Stimulated activated CD8-positive, alpha-beta memory T cell treated with anti-CD3 and anti-CD28 coated beads, Interleukin-2, amount 100 ng/mL, for 48 hours (primary cell): ENCODE results near the gene PLXNA4.

Experiments
- DNase-seq, 2 donors: peaks; one replicate each; pipeline ENCODE4 v3.0.0-alpha.2; 2020; ENCODE audit warnings: low read depth in 2 of 2

Gene PLXNA4

DNA sequence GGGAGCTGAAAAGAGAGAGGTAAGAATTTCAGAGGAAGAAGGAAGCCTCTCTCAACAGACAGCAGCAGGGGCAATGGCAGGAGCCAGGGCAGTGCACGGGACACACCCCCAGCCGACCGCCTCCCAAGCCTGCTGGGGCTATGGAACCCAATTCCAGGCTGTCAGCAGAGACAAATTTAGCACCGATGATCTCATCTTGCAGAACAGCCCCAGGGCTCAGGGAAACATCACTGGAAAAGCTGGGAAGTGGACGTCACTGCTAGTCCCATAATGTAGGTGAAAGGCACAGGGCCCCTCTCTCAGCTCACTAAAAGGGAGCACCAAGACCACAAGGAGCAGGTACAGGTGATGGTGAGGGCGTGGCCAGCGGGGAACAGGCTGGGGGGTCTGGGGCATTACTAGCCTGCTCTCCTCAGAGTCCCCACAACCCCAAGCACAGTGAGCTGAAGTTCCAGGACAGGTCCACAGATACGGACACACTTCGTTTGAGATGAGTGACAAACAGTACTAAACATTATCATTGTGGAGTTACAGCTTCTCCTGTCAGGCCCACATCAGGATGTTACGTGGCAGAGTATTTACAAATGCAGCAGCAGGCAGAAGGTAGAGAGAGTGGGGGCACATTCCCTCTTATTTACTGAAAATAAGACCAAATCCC lies 103.7 kb downstream of the PLXNA4 start:
- no peak for DNase-seq

DNA sequence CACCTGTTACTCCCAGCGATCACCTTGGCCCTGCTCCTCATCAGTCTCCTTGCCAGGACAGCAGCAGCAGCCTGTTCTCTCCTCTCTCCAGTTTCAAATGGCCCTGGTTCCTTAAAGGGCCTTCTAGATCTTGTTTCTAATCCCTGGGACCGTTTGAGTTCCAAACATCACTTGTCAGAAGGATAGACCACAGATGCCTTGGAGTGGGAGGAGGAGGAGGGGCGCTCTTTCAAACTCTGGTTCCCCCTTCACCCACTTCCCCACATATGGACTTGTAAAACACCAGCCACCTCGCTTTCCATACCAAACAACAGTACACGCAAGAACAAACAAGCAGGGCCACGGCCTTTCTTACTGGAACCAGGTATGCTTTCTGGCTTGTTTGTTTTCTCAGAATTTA lies 104.8 kb downstream of the PLXNA4 start:
- no peak for DNase-seq

DNA sequence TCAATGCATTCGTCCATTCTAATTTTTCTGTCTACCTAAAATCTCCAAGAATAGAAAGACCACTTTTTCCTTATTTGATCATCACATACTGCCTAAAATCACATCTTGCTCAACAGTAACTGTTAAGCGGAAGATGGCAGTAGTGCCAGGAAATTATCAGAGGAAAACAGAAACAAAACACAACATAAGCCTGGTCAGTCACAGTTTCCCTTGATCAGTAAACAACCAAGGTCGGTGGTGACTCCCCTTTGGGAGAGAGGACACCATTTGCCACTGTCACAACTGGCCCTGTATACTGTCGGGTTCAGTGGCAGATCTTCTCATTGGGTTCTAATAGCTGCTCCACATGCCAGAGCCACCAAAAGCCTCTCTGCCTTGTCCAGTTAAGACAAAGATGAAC lies 106.6 kb downstream of the PLXNA4 start:
- no peak for DNase-seq

DNA sequence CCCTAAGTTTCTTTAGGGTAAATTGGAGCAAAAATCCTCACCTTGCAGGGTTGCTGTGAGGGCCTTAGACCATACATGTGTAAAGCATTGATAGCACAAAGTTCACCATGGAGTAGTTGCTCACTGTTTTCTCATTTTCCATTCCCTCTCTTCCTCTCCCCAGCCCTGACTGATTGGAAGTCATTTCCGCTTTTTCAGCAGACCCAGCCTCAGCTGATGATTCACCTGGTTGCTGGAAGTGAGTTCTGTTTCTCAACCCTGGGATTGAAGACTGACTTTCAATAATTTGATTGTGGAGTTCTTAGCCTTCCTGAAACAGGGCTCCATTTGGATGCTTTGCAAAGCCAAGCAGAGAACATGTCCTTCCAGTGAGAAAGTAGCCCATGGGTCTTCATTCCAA lies 107.0 kb downstream of the PLXNA4 start:
- no peak for DNase-seq

DNA sequence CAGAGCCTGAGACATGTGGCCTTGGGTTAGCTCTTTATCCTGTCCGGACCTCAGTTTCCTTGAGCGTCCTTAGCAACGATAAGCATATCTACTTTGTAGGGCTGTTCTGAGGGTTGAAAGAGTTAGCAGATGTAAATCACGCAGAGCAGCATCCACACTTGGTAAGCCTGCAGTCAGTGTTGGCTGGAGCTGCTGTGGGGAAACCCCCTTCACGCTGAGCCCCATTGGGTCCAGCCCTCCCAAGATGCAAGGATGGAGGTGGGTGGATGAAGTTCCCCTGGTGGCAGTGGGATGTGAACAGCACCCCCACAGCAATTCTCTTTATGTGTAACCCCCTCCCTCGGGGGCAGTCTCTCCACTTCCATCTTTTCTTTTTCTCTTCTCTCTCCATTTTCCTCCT lies 109.9 kb downstream of the PLXNA4 start:
- DNase-seq: no peak

DNA sequence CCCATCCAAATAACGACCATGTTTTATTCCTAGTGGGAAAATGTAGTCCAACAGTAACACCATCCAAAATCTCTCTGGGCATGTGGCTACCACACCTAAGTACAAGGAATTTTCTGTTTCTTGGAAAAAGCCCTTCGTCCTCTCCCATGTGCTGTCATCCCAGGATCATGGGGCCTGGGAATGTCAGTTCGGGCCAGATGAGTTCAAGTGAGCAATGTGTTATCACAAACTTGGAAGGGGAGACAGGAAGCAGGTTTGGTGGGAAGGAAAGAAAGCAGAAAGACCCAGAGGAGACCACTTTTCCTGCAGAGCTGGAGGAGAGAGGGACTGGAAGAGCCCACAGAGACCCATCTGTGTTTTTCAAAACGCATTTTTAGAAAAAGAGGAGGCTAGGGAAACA lies 110.8 kb downstream of the PLXNA4 start:
- DNase-seq: no peak

DNA sequence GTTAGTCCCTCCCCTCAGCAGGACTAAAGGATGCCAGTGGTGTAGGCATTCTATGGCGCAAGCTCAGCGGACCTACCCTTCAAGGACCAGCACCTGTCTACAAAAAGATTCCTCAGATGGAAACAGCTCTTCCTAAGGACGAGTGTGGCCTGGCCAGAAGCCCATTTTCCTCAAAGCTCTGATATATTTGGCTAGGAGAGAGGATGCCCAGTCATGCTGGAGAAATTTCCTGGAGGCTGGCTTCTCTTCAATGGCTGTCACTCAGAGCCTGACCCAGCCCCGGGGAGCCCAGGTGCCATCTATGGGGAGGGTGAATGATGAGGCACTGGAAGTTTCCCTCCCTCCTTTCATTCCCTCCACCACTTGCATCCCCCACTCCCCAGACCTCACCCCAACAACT lies 111.5 kb downstream of the PLXNA4 start:
- no peak for DNase-seq

DNA sequence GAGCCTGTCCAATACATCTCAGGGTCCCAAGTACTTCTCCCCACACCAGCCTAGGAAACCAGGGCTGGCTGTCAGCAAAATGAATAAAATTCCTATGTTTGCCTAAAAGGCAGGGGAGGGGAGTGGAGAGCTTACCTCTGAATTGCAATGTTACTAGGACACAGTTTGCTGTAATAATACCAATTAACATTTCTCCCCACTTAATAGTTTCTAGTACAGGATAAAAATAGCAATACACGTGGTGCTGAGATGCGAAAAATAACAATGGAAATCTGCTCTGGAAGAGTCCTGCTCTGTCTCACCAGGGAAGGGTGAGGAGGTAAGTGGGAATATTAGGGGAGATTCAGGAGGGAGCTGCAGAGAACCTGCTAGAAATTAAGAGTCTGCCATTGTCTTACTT lies 112.3 kb downstream of the PLXNA4 start:
- no peak for DNase-seq

DNA sequence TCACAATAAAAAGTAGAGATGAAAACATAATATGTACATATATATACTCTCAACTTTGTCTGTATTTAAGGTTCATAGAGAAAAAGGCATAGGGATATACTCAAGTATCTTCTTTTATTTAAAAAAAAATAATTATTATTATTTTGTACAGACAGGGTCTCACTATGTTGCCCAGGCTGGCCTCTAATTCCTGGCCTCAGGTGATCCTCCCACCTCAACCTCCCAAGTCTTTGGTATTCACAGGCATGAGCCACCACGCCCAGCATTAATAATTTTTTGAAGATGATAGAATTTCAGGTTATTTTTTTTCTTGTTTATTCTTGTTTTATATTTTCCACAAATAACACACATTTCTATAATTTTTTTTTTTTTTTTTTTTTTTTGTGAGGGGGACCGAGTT lies 113.8 kb downstream of the PLXNA4 start:
- DNase-seq: no peak

DNA sequence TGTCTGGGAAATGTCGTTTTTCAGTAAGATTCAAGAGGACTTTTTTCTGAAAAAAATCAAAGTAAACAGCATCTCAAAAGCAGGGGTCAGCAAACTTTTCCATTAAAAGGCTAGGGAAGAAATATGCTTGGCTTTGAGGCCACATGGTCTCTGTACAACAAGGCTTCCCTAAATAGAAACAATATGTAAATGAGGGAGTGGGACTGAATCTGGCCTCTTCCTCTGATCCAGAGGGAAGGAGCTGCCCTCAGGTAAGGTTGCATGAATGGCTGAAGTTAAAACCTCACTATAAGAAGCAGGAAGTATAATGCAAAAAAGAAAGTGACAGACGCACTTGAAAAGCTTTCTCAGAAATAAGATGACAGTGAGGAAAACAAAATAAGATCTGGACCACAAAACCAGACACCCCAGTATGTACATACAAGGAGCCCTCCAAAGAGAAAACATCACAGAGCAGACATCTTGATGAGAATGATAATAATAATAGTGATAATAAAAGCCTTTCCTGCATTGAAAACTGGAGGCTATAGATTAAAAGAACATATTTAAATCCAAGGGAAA lies 115.2 kb downstream of the PLXNA4 start:
- DNase-seq: no peak

DNA sequence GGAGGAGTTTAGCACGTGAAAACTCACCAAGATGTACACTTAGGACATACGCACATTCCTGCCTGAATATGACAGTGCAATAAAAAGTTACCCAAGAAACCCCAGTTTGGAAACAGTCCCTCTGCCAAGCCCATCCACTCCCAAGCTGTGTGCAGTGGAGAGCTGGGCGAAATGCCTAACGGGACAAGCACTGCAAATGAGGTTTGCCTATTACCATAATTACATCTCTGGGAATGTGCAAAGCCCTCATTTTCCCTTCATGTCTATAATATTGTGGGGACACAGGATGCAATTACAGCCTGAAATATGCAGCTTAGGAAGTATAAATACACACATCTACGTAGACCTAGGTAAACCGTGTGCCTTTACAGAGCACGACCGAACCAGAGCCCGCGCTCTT lies 117.5 kb downstream of the PLXNA4 start:
- no peak for DNase-seq

DNA sequence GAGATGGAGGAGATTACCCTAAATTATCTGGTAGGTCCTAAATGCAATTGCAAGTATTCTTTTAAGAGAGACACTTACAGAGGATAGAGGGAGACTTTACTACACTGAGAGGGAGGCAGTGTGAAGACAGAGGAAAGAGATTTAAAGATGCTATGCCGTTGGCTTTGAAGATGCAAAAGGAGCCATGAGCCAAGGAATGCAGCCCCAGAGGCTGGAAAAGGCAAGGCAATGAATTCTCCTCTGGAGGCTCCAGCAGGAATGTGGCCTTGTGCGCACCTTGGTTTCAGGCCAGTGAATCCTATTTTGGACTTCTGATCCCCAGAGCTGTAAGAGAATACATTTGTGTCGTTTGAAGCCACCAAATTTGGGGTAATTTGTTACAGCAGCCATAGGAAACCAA lies 118.6 kb downstream of the PLXNA4 start:
- no peak for DNase-seq

DNA sequence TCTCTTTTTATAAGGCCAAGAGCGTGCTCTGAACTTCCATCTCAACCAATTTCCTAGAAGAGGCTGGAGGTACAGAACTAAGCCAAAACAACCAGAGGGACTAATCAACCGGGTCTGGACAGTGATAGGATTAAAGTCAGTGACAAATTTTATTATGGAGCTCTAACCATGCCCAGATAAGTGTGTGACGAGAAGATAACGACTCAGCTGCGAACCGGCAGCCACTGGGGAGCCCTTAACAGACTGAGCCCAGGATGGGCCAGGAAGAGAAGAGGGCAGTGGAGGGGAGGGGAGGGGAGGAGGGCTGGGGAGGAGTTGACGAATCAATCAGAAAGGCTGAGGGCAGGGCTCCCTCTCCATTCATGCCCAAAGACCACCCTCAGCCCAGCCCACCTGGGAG lies 119.9 kb downstream of the PLXNA4 start:
- DNase-seq: no peak

DNA sequence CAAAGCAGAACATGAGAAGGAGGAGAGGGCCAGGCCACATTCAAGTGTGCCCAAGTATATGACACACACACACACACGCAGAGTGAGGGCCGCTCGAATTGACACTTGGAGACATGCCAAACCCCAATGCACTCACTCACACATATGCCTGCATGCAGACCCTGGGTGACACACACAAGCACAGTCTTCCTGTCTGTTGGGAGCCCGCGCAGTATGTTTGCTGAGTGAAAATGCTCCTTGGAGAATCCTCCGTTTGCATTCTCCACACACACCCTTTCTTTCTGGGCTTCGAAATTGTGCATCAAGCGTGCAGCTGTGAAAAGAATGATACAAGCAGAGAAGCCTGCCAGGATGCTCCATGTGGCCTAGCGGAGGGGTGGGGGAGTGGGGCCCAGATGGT lies 120.9 kb downstream of the PLXNA4 start:
- no peak for DNase-seq

DNA sequence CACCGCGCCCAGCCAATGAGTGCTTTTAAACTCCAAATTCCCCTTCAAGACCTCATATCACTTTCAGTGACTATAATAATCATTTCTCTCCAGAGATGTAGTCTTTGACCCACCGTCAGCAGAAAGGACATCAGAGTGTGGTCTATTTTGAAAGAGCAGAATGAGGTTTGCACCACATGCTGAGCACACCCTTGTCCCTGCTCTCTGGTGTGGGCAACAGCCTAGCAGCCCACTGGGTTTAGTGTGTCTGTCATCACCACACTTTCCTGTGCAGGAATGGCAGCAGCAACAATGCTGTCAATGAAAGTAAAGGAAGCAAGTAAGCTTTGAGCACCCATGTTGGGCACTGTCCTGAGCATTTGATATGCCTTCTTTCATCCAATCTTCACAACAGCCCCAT lies 122.4 kb downstream of the PLXNA4 start:
- DNase-seq: no peak

DNA sequence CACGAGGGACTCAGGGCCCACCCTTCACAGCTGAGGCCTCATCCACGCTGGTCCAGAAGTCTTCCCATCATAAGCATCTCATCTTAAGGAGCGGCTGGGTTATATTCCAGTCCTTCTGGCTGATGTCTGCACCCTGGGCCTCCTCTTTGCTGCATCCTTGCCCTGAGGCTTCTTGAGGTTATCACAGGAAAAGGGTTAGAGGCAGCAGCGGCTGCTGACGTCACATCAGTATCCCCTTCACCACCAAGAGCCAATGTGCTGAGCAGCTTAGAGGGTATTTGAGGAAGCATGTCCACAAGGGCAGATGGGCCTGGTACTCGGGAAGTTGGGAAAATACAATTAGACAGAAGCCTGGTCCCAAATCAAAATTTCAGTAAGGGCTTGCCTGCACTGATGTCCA lies 125.1 kb downstream of the PLXNA4 start:
- DNase-seq: no peak

DNA sequence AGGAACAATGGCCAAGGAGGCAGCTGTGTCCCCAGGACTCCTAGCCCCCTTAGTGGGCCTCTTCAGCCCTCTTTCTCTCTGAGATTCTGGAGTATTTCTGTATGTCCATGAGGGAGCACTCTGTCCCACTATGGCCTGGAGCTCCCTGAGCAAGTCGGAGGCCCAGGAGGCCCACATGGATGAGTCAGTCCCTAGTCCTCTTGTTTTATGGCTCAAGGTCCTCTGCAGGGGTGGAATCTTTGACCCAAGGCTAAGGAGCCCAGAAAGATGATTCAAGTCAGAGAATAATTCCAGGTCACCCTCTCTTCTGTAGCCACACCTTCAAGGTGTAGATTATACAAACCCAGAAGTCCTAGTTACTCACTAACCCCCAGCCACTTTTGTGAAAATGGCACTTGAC lies 125.6 kb downstream of the PLXNA4 start:
- DNase-seq: no peak

DNA sequence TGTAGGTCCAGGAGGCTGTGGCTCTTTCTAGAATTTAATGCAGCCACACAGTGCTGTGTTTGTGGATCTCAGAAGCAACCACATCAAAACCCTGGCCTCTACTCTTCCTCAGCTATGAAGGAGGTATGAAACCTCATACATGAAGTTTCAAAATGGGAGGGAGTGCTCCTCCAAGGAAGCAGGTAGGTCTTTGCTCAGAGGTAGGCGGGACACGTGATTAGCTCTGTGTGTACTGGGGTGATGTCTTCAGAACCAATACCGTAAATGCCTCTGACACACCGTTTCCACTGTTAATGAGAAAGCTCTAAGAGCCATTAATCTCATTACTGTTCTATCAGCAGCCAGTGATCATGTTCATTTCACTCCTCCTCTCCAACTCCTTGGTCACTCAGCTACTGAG lies 126.1 kb downstream of the PLXNA4 start:
- DNase-seq: no peak

DNA sequence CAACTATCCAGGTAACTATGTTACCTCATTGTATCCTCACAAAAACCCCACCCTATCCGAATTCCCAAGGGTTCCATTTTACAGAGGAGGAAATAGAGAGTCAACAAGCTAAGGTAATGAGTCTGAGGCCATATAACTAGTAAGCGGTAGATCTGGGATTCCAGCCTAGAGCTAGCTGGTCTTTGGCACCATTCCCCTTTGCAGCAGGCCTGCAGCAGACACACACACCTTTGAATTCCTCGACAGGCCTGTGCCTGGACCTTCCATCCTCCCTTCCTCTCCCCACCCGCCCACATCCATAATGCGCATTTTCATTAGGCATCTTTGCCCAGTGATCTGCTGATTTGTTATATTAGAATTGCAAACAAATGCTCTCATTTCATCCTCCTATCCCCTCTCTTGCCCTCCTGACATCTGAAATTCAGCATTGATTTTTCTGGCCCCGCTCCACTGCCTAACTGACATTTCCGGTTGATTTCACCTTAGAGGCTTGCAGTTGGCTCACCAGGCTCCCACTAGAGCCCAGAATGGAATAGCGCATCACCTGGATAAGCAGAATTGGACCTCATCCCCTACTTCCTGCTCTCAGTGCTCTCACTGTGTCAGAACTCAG lies 129.5 kb downstream of the PLXNA4 start:
- no peak for DNase-seq

DNA sequence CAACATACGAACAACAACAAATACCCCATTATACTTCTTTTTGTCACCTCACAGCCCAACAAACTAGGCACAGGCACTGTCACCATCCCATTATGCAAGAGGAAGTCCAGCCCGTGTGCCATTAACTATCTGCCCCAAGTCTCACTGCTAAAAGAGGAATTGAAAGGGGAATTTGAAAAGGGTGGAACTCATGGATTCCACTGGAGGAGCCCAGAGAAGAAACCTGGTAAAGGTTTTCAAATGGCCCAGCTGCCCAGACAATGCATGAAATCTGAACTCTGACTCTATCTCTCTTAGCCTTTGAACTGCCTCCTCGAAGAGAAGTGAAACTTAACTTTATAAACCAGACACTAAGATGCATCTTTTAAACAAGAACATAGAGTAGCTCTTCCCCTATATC lies 130.0 kb downstream of the PLXNA4 start:
- DNase-seq: no peak

DNA sequence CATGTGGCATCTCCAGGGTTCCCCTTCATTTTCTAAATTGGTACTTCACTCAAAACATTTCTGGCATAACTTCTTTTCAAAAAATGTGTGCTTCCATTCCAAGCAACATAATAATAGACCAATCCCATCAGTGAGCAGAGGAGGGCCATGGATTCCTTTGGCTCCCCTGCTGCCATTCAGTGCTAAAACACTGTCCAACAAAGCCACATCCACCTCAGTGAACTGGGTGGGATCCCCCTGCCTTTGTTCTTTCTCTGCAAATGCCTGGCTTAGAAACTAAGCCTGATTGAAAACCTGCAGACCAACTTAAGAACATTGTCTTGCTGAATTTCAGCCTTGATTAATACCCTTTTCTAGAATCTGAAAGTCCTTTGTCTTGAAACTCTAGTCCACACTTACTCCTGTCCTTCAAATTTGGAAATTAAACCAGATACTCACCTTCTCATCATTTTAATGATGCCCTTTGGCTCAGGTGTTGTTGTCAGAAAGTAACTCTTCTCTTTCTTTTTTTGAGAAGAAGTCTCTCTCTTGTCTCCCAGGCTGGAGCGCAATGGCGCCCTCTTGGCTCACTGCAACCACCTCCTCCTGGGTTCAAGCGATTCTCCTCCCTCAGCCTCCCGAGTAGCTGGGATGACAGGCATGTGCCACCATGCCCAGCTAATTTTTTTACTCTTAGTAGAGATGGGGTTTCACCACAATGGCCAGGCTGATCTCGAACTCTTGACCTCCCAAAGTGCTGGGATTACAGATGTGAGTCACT lies 132.3 kb downstream of the PLXNA4 start:
- DNase-seq: no peak

DNA sequence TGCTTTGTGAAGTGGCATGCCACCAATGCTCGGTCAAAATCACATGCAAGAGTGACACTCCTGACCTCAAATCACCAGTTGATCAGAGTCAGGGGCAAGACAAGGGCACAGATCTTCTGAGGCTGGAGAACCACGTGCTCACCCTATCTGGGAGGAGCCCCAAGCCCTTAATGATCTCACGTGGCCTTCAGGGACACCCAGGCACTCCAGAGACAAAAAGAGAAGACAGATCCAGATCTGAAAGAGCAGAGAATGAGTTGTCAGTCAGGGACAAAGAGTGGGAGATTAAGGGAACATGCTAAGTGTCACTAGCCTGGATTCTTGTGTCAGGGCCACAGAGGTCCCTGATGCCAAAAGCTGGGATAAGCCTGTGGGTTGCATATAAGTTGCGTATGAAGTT lies 134.3 kb downstream of the PLXNA4 start:
- no peak for DNase-seq

DNA sequence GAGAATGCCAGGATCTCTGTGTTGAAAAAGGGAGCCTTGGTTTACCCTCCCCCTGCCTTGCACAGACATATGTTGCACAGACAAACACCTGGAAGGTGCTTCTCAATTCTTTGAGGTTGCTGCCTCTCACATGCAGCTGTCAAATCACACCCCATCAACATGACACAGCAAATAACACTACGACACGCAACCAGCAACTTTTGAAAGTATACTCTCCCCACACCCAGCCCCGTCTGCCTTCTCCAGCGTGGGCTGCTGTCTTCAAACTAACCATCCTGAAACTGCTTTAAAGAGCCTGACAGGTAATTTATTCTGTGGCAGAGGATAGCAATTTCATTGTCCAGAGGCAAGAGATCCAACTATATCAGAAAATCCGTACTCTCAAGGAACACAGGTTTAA lies 136.1 kb downstream of the PLXNA4 start:
- no peak for DNase-seq
